ENCODE results near the gene GANAB. TPM values are rescaled to one million over a fixed set of nuclear protein-coding genes. Genes with fewer than 3 reads are reported as not detected.

GANAB gene
- total and polyA plus RNA-seq, 2 of the 13 experiments (the other 11 are each of a cell fraction or from before 2014, with no cell fraction given): 99.5 to 234 TPM

DNA sequence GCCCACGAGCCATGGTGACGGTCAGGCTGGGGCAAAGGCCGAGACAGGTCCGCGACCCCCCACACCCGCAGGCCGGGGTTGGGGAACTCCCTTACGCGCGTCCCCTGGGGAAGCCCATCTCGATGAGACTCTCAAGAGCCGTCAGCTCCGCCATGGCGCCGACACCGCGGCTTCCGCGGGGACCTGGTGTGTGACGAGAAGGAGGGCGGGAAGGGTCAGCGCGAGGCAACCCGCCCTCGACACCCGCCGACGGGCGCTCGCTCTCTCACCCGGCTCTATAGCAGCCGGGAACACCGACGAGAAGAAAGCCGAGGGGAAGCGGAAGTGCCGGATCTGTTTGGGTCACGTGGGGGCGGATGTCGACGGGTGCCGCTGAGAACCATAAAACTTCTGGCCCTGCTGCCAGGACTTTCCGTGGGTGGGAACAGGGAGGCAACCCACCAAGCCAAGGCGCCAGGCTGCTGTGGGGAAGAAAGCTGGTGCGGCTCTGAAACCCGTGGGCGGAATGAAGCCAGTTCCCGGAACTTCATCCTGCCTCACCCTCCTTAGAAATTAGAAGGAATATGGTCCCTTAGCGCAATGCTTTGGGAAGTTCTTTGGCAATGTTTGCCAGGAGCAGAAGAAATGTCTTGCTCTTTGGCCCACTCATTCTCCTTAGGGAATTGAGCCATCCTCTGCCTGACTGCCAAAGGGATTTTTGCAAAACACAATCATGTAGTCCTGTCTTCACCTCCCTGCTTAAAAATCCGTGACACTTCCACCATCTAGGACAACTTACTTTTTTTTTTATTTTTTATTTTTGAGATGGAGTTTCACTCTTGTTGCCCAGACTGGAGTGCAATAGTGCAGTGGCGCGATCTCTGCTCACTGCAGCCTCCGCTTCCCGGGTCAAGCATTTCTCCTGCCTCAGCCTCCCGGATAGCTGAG, 32.6 kb upstream of the GANAB start, which contains the start of gene UBXN1 (continued):
- TF ChIP-seq, protein P1, sequence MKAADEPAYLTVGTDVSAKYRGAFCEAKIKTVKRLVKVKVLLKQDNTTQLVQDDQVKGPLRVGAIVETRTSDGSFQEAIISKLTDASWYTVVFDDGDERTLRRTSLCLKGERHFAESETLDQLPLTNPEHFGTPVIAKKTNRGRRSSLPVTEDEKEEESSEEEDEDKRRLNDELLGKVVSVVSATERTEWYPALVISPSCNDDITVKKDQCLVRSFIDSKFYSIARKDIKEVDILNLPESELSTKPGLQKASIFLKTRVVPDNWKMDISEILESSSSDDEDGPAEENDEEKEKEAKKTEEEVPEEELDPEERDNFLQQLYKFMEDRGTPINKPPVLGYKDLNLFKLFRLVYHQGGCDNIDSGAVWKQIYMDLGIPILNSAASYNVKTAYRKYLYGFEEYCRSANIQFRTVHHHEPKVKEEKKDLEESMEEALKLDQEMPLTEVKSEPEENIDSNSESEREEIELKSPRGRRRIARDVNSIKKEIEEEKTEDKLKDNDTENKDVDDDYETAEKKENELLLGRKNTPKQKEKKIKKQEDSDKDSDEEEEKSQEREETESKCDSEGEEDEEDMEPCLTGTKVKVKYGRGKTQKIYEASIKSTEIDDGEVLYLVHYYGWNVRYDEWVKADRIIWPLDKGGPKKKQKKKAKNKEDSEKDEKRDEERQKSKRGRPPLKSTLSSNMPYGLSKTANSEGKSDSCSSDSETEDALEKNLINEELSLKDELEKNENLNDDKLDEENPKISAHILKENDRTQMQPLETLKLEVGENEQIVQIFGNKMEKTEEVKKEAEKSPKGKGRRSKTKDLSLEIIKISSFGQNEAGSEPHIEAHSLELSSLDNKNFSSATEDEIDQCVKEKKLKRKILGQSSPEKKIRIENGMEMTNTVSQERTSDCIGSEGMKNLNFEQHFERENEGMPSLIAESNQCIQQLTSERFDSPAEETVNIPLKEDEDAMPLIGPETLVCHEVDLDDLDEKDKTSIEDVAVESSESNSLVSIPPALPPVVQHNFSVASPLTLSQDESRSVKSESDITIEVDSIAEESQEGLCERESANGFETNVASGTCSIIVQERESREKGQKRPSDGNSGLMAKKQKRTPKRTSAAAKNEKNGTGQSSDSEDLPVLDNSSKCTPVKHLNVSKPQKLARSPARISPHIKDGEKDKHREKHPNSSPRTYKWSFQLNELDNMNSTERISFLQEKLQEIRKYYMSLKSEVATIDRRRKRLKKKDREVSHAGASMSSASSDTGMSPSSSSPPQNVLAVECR (CRISPR knock-in tag; IDR thresholded peaks at IDR 0.05; ENCODE audit: borderline replicate concordance): peak; percentile 95
- no peak for TF ChIP-seq RFXAP (CRISPR knock-in tag; IDR thresholded peaks at IDR 0.05; ENCODE audit: borderline replicate concordance)
- no peak for TF ChIP-seq ZFAT (CRISPR knock-in tag; conservative IDR thresholded peaks at IDR 0.05)
- TF ChIP-seq TAF1 (CRISPR knock-in tag; IDR thresholded peaks at IDR 0.05): peak; percentile 69
- peak; percentile 42; the same call in 1 of the 2 replicates for TF ChIP-seq ZBTB38 (CRISPR knock-in tag; IDR thresholded peaks at IDR 0.05)
- TF ChIP-seq MXD4 (CRISPR knock-in tag; IDR thresholded peaks at IDR 0.05): peak; percentile 42; the same call in 1 of the 2 replicates
- TF ChIP-seq NR2F1 (CRISPR knock-in tag; IDR thresholded peaks at IDR 0.05): peak in 1 of 2 experiments; percentile 33; a peak in 1 of 4 replicates
- TF ChIP-seq KDM5B (CRISPR knock-in tag; IDR thresholded peaks at IDR 0.05; ENCODE audit: borderline replicate concordance): peak; percentile 82
- TF ChIP-seq POGZ (CRISPR knock-in tag; IDR thresholded peaks at IDR 0.05): peak; percentile 65; the same call in 1 of the 2 replicates
- peak; percentile 98 for TF ChIP-seq GABPB1 (CRISPR knock-in tag; IDR thresholded peaks at IDR 0.05)
- TF ChIP-seq ZNF777 (CRISPR knock-in tag; IDR thresholded peaks at IDR 0.05): peak; percentile 88
- TF ChIP-seq TMF1 (CRISPR knock-in tag; IDR thresholded peaks at IDR 0.05; ENCODE audit: low read depth): no peak
- no peak for TF ChIP-seq ZBTB8A (CRISPR knock-in tag; IDR thresholded peaks at IDR 0.05; ENCODE audit: borderline replicate concordance, low read depth)
- TF ChIP-seq TBX3 (IDR thresholded peaks at IDR 0.05; ENCODE audit: borderline replicate concordance): no peak
- TF ChIP-seq, protein P2, sequence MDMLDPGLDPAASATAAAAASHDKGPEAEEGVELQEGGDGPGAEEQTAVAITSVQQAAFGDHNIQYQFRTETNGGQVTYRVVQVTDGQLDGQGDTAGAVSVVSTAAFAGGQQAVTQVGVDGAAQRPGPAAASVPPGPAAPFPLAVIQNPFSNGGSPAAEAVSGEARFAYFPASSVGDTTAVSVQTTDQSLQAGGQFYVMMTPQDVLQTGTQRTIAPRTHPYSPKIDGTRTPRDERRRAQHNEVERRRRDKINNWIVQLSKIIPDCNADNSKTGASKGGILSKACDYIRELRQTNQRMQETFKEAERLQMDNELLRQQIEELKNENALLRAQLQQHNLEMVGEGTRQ (IDR thresholded peaks at IDR 0.05; ENCODE audit: low read depth, low read length): peak; percentile 95
- TF ChIP-seq, protein P2 (CRISPR knock-in tag; IDR thresholded peaks at IDR 0.05; ENCODE audit: borderline replicate concordance): peak; percentile 99; the same call in 1 of the 2 replicates
- TF ChIP-seq, protein P3, sequence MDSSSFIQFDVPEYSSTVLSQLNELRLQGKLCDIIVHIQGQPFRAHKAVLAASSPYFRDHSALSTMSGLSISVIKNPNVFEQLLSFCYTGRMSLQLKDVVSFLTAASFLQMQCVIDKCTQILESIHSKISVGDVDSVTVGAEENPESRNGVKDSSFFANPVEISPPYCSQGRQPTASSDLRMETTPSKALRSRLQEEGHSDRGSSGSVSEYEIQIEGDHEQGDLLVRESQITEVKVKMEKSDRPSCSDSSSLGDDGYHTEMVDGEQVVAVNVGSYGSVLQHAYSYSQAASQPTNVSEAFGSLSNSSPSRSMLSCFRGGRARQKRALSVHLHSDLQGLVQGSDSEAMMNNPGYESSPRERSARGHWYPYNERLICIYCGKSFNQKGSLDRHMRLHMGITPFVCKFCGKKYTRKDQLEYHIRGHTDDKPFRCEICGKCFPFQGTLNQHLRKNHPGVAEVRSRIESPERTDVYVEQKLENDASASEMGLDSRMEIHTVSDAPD (CRISPR knock-in tag; IDR thresholded peaks at IDR 0.05): peak; percentile 85; the same call in 1 of the 2 replicates
- TF ChIP-seq, protein P4, sequence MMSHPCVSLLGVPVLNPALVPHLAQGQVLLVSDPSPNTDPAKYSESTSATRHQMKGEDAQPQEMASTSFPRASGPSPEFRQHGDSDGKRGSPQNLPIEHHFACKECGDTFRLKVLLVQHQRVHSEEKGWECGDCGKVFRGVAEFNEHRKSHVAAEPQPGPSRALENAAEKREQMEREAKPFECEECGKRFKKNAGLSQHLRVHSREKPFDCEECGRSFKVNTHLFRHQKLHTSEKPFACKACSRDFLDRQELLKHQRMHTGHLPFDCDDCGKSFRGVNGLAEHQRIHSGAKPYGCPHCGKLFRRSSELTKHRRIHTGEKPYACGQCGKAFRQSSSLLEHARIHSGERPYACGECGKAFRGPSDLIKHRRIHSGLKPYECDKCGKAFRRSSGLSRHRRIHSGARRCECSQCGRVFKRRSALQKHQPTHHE (CRISPR knock-in tag; IDR thresholded peaks at IDR 0.05; ENCODE audit: borderline replicate concordance): no peak; the same call in 1 of the 2 replicates
- TF ChIP-seq NFYC (CRISPR knock-in tag; IDR thresholded peaks at IDR 0.05): no peak; the same call in 1 of the 2 replicates
